HG02970 (cell line): ENCODE data around the gene ACLY.

Experiments used
- ATAC-seq: cut with Tn5 transposase; IDR thresholded peaks from one replicate; pipeline ENCODE4 v1.9.1; 2021; ENCODE audit warnings: mild to moderate bottlenecking, moderate library complexity, moderate number of reproducible peaks; ENCODE audit not compliant: unreplicated experiment, low FRiP score

ACLY gene

GRCh38 chr17:41914358-41914766, 4.4 kb downstream of the ACLY start:
- ATAC-seq, result no peak

- no peak for ATAC-seq
Measured at GRCh38 chr17:41913798-41914197, 5.0 kb downstream of the ACLY start.

- ATAC-seq, result no peak
Measured at GRCh38 chr17:41912925-41913324, 5.8 kb downstream of the ACLY start.

- ATAC-seq, result no peak
Measured at GRCh38 chr17:41910701-41911391, 7.9 kb downstream of the ACLY start.

GRCh38 chr17:41909088-41909487, 9.7 kb downstream of the ACLY start:
- ATAC-seq, result no peak

GRCh38 chr17:41907633-41908539, 10.9 kb downstream of the ACLY start:
- ATAC-seq, result no peak

- ATAC-seq, result no peak
Measured at GRCh38 chr17:41907185-41907556, 11.6 kb downstream of the ACLY start.

- no peak for ATAC-seq
Measured at GRCh38 chr17:41906465-41907184, 12.1 kb downstream of the ACLY start.

GRCh38 chr17:41905172-41905571, 13.6 kb downstream of the ACLY start:
- no peak for ATAC-seq

GRCh38 chr17:41904242-41904841, 14.4 kb downstream of the ACLY start:
- ATAC-seq, result no peak

- ATAC-seq, result no peak
Measured at GRCh38 chr17:41901646-41902045, 17.1 kb downstream of the ACLY start.

- ATAC-seq, result no peak
Measured at GRCh38 chr17:41896726-41897125, 22.0 kb downstream of the ACLY start.

- ATAC-seq, result no peak
Measured at GRCh38 chr17:41895617-41896016, 23.1 kb downstream of the ACLY start.

GRCh38 chr17:41894791-41895331, 23.9 kb downstream of the ACLY start:
- ATAC-seq, result no peak

GRCh38 chr17:41893384-41893783, 25.4 kb downstream of the ACLY start:
- no peak for ATAC-seq

- ATAC-seq, result no peak
Measured at GRCh38 chr17:41892021-41892376, 26.8 kb downstream of the ACLY start.

- no peak for ATAC-seq
Measured at GRCh38 chr17:41891135-41892020, 27.4 kb downstream of the ACLY start.

- ATAC-seq, result no peak
Measured at GRCh38 chr17:41888332-41888965, 30.3 kb downstream of the ACLY start.

GRCh38 chr17:41885733-41886132, 33.0 kb downstream of the ACLY start:
- ATAC-seq, result no peak
